SK-N-SH (cell line): Measurements from ENCODE around the gene MACROD2. TPM values are rescaled to one million over a fixed set of nuclear protein-coding genes. Genes with fewer than 3 reads are reported as not detected.

Experiments used
- CTCF ChIA-PET: fragments of 300-600, 350-600 bp; formaldehyde crosslinking; extraction: SDS; loops from one replicate; lab custom pipeline; 2021; lab: Yijun Ruan, JAX
- POLR2A ChIA-PET: fragments of 350-600 bp; sonication (Branson Sonifier 250); formaldehyde crosslinking; extraction: SDS; loops from one replicate; lab custom pipeline; 2020; ENCODE audit warnings: antibody characterized with exemption, inconsistent platforms; lab: Yijun Ruan, JAX
- DNase-seq: peaks from one replicate; pipeline ENCODE4 v3.0.0; 2012
- H2AFZ ChIP-seq: fragments of 200-600 bp; sonication (generic); 2 replicates; pipeline ENCODE4 v1.8.1; 2016; ENCODE audit warnings: antibody characterized with exemption, mild to moderate bottlenecking, low read depth
- H3F3A ChIP-seq: fragments of 200-600 bp; sonication (generic); replicated peaks from 2 replicates; pipeline ENCODE3; 2016; ENCODE audit warnings: antibody characterized with exemption, mild to moderate bottlenecking; ENCODE audit not compliant: insufficient read depth
- H3K27ac ChIP-seq, 2 experiments: fragments of 200-500 bp in 1 of 2; fragments of 200-600 bp in 1 of 2; sonication (Bioruptor generic) in 1 of 2; sonication (generic), shearing (Covaris generic) in 1 of 2; 2 replicates each; pipeline versions ENCODE4 v1.5.1 to v1.6.1; 2014 to 2016; ENCODE audit warnings: low read depth in 2 of 2, inconsistent platforms in 1 of 2, low read length in 1 of 2, mild to moderate bottlenecking in 1 of 2, mixed read lengths in 1 of 2
- H3K27me3 ChIP-seq: fragments of 200-600 bp; sonication (generic), shearing (Covaris generic); 2 replicates; pipeline ENCODE4 v1.6.1; 2016; ENCODE audit warnings: mixed run types; ENCODE audit not compliant: insufficient read depth
- H3K36me3 ChIP-seq, 2 experiments: fragments of 200-500 bp in 1 of 2; fragments of 200-600 bp in 1 of 2; sonication (Bioruptor generic) in 1 of 2; sonication (generic) in 1 of 2; replicated peaks in 1 of 2; 2 replicates each; pipeline versions ENCODE3 to v1.5.1; 2014 to 2016; ENCODE audit warnings: low read length in 1 of 2, mild to moderate bottlenecking in 1 of 2; ENCODE audit not compliant: insufficient read depth in 2 of 2, control insufficient read depth in 1 of 2
- H3K4me1 ChIP-seq, 2 experiments: fragments of 200-500 bp in 1 of 2; fragments of 200-600 bp in 1 of 2; sonication (Bioruptor generic) in 1 of 2; sonication (generic), shearing (Covaris generic) in 1 of 2; 2 replicates each; pipeline versions ENCODE4 v1.5.1 to v1.6.1; 2014 to 2016; ENCODE audit warnings: low read depth in 1 of 2, low read length in 1 of 2, mixed run types in 1 of 2; ENCODE audit not compliant: insufficient read depth in 2 of 2, control insufficient read depth in 1 of 2
- H3K4me2 ChIP-seq: fragments of 200-600 bp; sonication (generic), shearing (Covaris generic); 2 replicates; pipeline ENCODE4 v1.6.1; 2017; ENCODE audit warnings: mixed run types
- H3K4me3 ChIP-seq, 2 experiments: fragments of 200-500 bp in 1 of 2; fragments of 200-600 bp in 1 of 2; sonication (Bioruptor generic) in 1 of 2; sonication (generic), shearing (Covaris generic) in 1 of 2; 2 replicates each; pipeline versions ENCODE4 v1.5.1 to v1.8.1; 2014 to 2016; ENCODE audit warnings: low read depth in 2 of 2, inconsistent platforms in 1 of 2, low read length in 1 of 2, mild to moderate bottlenecking in 1 of 2, mixed read lengths in 1 of 2, moderate library complexity in 1 of 2
- H3K79me2 ChIP-seq: fragments of 200-600 bp; sonication (generic); 2 replicates; pipeline ENCODE4 v1.8.1; 2017; ENCODE audit warnings: mild to moderate bottlenecking; ENCODE audit not compliant: insufficient read depth
- H3K9ac ChIP-seq: fragments of 200-600 bp; sonication (generic); 2 replicates; pipeline ENCODE4 v1.6.1; 2017; ENCODE audit warnings: mixed run types
- H3K9me2 ChIP-seq: fragments of 200-600 bp; sonication (generic); 2 replicates; pipeline ENCODE4 v1.6.1; 2017; ENCODE audit warnings: mixed run types
- H3K9me3 ChIP-seq: fragments of 200-600 bp; sonication (generic); 2 replicates; pipeline ENCODE4 v1.6.1; 2017; ENCODE audit warnings: mixed run types, mild to moderate bottlenecking, moderate library complexity
- H4K20me1 ChIP-seq: fragments of 200-600 bp; sonication (generic); 2 replicates; pipeline ENCODE4 v1.6.1; 2017; ENCODE audit warnings: mild to moderate bottlenecking, mixed run types; ENCODE audit not compliant: insufficient read depth
- CHD2 ChIP-seq: fragments of 150-350 bp; IDR thresholded peaks from 2 replicates; pipeline ENCODE4 v1.6.1; 2018; ENCODE audit warnings: low read length; ENCODE audit not compliant: partially characterized antibody
- CTCF ChIP-seq: fragments of 200-600 bp; sonication (generic); IDR thresholded peaks from 2 replicates; pipeline ENCODE4 v1.6.1; 2017; ENCODE audit warnings: antibody characterized with exemption, mild to moderate bottlenecking, moderate library complexity
- ELF1 ChIP-seq: IDR thresholded peaks from 2 replicates; pipeline ENCODE4 v1.4.0; 2012
- EP300 ChIP-seq, 2 experiments: IDR thresholded peaks; 2 replicates each; pipeline versions ENCODE4 v1.4.0 to v1.6.1; 2012; ENCODE audit warnings: borderline replicate concordance in 1 of 2, low read depth in 1 of 2, low read length in 1 of 2
- FOSL2 ChIP-seq: IDR thresholded peaks from 2 replicates; pipeline ENCODE4 v1.4.0; 2012; ENCODE audit warnings: low read depth, mild to moderate bottlenecking, moderate library complexity, borderline replicate concordance
- GABPA ChIP-seq: IDR thresholded peaks from 2 replicates; pipeline ENCODE4 v1.4.0; 2012; ENCODE audit warnings: low read depth, mild to moderate bottlenecking
- GATA2 ChIP-seq: sonication (generic); formaldehyde crosslinking; IDR thresholded peaks from 2 replicates; pipeline ENCODE4 v1.5.0; 2020; ENCODE audit warnings: mild to moderate bottlenecking, missing genetic modification reagents
- IRF3 ChIP-seq: fragments of 150-350 bp; IDR thresholded peaks from 2 replicates; pipeline ENCODE4 v1.6.1; 2016; ENCODE audit warnings: mild to moderate bottlenecking, low read depth, low read length
- JUND ChIP-seq: IDR thresholded peaks from 2 replicates; pipeline ENCODE4 v1.4.0; 2012
- NFIC ChIP-seq: IDR thresholded peaks from 2 replicates; pipeline ENCODE4 v1.4.0; 2012; ENCODE audit warnings: borderline replicate concordance
- NRF1 ChIP-seq: IDR thresholded peaks from 2 replicates; pipeline ENCODE4 v1.6.1; 2012; ENCODE audit warnings: low read depth, mild to moderate bottlenecking, low read length
- PBX3 ChIP-seq: IDR thresholded peaks from 2 replicates; pipeline ENCODE4; 2012
- POLR2AphosphoS5 ChIP-seq: IDR thresholded peaks from 2 replicates; pipeline ENCODE4 v1.6.1; 2012; ENCODE audit warnings: low read depth, low read length
- RAD21 ChIP-seq: IDR thresholded peaks from 2 replicates; pipeline ENCODE4 v1.6.1; 2012; ENCODE audit warnings: mild to moderate bottlenecking, low read length
- RCOR1 ChIP-seq: fragments of 150-350 bp; IDR thresholded peaks from 2 replicates; pipeline ENCODE4 v1.6.1; 2017; ENCODE audit warnings: antibody characterized with exemption, low read length
- RFX5 ChIP-seq: IDR thresholded peaks from 2 replicates; pipeline ENCODE4 v1.6.1; 2012; ENCODE audit warnings: mild to moderate bottlenecking, improper control_type of control experiment, low read length
- RXRA ChIP-seq: IDR thresholded peaks from 2 replicates; pipeline ENCODE4 v1.4.0; 2012; ENCODE audit warnings: low read depth, mild to moderate bottlenecking, borderline replicate concordance
- SMC3 ChIP-seq: IDR thresholded peaks from 2 replicates; pipeline ENCODE4 v1.6.1; 2012; ENCODE audit warnings: low read depth, low read length, improper control_type of control experiment
- TAF1 ChIP-seq: IDR thresholded peaks from 2 replicates; pipeline ENCODE4 v1.6.1; 2012; ENCODE audit warnings: low read depth, mild to moderate bottlenecking, low read length, moderate library complexity, borderline replicate concordance
- TCF12 ChIP-seq: IDR thresholded peaks from 2 replicates; pipeline ENCODE4 v1.4.0; 2012
- USF2 ChIP-seq: fragments of 150-350 bp; IDR thresholded peaks from 2 replicates; pipeline ENCODE4 v1.6.1; 2017; ENCODE audit warnings: antibody characterized with exemption, low read length, low read depth, borderline replicate concordance
- WGBS: methylation state at CpG from one replicate; pipeline ENCODE4 v1.1.6; 2017; ENCODE audit warnings: low lambda C conversion rate; 5-methylcytosine and 5-hydroxymethylcytosine counted together
- polyA plus RNA-seq, 3 experiments: library from polyadenylated mRNA; depleted of rRNA; stranded (reverse); fragments of >200 nt; gene quantifications; 2 replicates each; pipeline ENCODE4 v1.2.3, GENCODE V29; 2012

The MACROD2 gene
- polyA plus RNA-seq, 1 of the 3 experiments (the other 2 are of a cell fraction), result 0.33 TPM

GRCh38 chr20:14906908-14907434 lies 911.7 kb downstream of the MACROD2 start:
- POLR2A ChIA-PET, result no interaction called here
- Histone ChIP-seq H3K4me2 (no peak overlapping the region), H3K27ac (no peak overlapping the region), H2AFZ (no peak overlapping the region), H3K79me2 (no peaks in the 10 kb centered on the region), H3K27me3 (no peaks in the 10 kb centered on the region), H3K9me3 (no peaks in the 10 kb centered on the region), H3F3A (no peaks in the 10 kb centered on the region), H3K36me3 (no peaks in the 10 kb centered on the region), H3K4me1 (no peaks in the 10 kb centered on the region), H3K9ac (no peak overlapping the region), H4K20me1 (no peaks in the 10 kb centered on the region), H3K4me3 (no peak overlapping the region), H3K9me2 (no peaks in the 10 kb centered on the region)
- no peak for DNase-seq
- TF ChIP-seq TAF1 (no peak), RCOR1 (no peak), IRF3 (no peak)
- CTCF ChIA-PET, result interaction anchor here (1.3 kb wide), 1 partner anchor 9 kb away, joined by 4 read pairs; no protein-coding TSS in a partner anchor
- WGBS, result 90% methylated on average over 2 of the region's 2 CpGs

- 100% methylated on average over 2 of the region's 2 CpGs for WGBS
- H3K27me3 ChIP-seq, result no peaks in the 10 kb centered on the region
- no peak for TF ChIP-seq TAF1
- TF ChIP-seq CHD2, result no peak
- TF ChIP-seq EP300 (IDR thresholded peaks at IDR 0.05; ENCODE audit: borderline replicate concordance in 1 of 2, low read depth in 1 of 2, low read length in 1 of 2), result no peak
- no peak for TF ChIP-seq SMC3
- TF ChIP-seq CTCF, result no peak
- no peak for TF ChIP-seq GABPA
- no peak for TF ChIP-seq PBX3
- no peak for TF ChIP-seq RFX5
- no peak for TF ChIP-seq POLR2AphosphoS5
- TF ChIP-seq GATA2 (CRISPR knock-in tag), result no peak
- no peak for TF ChIP-seq RAD21
- no peak for TF ChIP-seq RCOR1
- TF ChIP-seq JUND, result no peak
- no peak for TF ChIP-seq FOSL2
- no peak for TF ChIP-seq USF2
- no peak for TF ChIP-seq NFIC
- TF ChIP-seq NRF1, result no peak
- no peak for TF ChIP-seq ELF1
- no peak for TF ChIP-seq RXRA
- no peak for TF ChIP-seq TCF12
- CTCF ChIA-PET, result interaction anchor here (0.8 to 1.4 kb wide), 3 partner anchors 8 to 109 kb away, joined by 3 read pairs; no protein-coding TSS in a partner anchor
- peaks cover 0 to 6% of the 10 kb centered on the region in 2 experiments; a peak in 1 of 4 replicates for H3K4me1 ChIP-seq
- H3K36me3 ChIP-seq, result no peaks in the 10 kb centered on the region
- no peak overlapping the region for H3K4me2 ChIP-seq
- no peak for DNase-seq
- no peak overlapping the region for H3K27ac ChIP-seq
- no peaks in the 10 kb centered on the region for H3K9me3 ChIP-seq
- H3K9ac ChIP-seq, result no peak overlapping the region
- H3F3A ChIP-seq, result no peaks in the 10 kb centered on the region
- no peaks in the 10 kb centered on the region for H3K79me2 ChIP-seq
- H4K20me1 ChIP-seq, result no peaks in the 10 kb centered on the region
- H2AFZ ChIP-seq, result no peak overlapping the region
- POLR2A ChIA-PET, result no interaction called here
- H3K9me2 ChIP-seq, result no peaks in the 10 kb centered on the region
- no peak overlapping the region for H3K4me3 ChIP-seq
Observed at GRCh38 chr20:14910126-14910525, 914.8 kb downstream of the MACROD2 start.
